ENCODE results near the gene IGFBP4.

IGFBP4 gene

GRCh38 chr17:40468560-40468959 lies 25.3 kb downstream of the IGFBP4 start:
- CTCF ChIA-PET: interaction anchor here (1.0 to 5.9 kb wide), 3 partner anchors 9 to 64 kb away, joined by 3 to 49 read pairs (median 22); no protein-coding TSS in a partner anchor
- POLR2A ChIA-PET: interaction anchor here (0.6 to 1.2 kb wide), 2 partner anchors 18 to 74 kb away, joined by 3 to 4 read pairs; no protein-coding TSS in a partner anchor
- no peak for DNase-seq (ENCODE audit: low read depth, low spot score)
- no peak for TF ChIP-seq CTCF (IDR thresholded peaks at IDR 0.05; ENCODE audit: insufficient read depth, low read length, missing control alignments)
- no peak overlapping the region for H3K4me3 ChIP-seq (ENCODE audit: low read depth, low read length)

- TF ChIP-seq CTCF (IDR thresholded peaks at IDR 0.05; ENCODE audit: insufficient read depth, low read length, missing control alignments): no peak
- ChIA-PET POLR2A (interaction anchor here (0.8 to 1.2 kb wide), 2 partner anchors 12 to 16 kb away, joined by 3 to 4 read pairs; no protein-coding TSS in a partner anchor), CTCF (interaction anchor here (1.2 to 5.9 kb wide), 5 partner anchors 8 to 90 kb away, joined by 3 to 49 read pairs (median 10); no protein-coding TSS in a partner anchor)
- no peak for DNase-seq (ENCODE audit: low read depth, low spot score)
- H3K4me3 ChIP-seq (ENCODE audit: low read depth, low read length): no peak overlapping the region
These were observed 26.8 kb downstream of the IGFBP4 start for GRCh38 chr17:40469805-40470675.

- no peak for TF ChIP-seq CTCF (IDR thresholded peaks at IDR 0.05; ENCODE audit: insufficient read depth, low read length, missing control alignments)
- CTCF ChIA-PET: interaction anchor here (0.8 to 4.5 kb wide), 14 partner anchors 8 to 89 kb away, joined by 3 to 22 read pairs (median 6); no protein-coding TSS in a partner anchor
- POLR2A ChIA-PET: interaction anchor here (0.8 to 1.6 kb wide), 5 partner anchors 20 to 89 kb away, joined by 3 to 11 read pairs (median 3); no protein-coding TSS in a partner anchor
- H3K4me3 ChIP-seq (ENCODE audit: low read depth, low read length): no peak overlapping the region
- peak; percentile 73 for DNase-seq (ENCODE audit: low read depth, low spot score)
These were observed 27.9 kb downstream of the IGFBP4 start for GRCh38 chr17:40470932-40471828.

GRCh38 chr17:40471846-40472732 lies 28.8 kb downstream of the IGFBP4 start:
- TF ChIP-seq CTCF (IDR thresholded peaks at IDR 0.05; ENCODE audit: insufficient read depth, low read length, missing control alignments): no peak
- POLR2A ChIA-PET: interaction anchor here (0.5 to 1.6 kb wide), 5 partner anchors 9 to 88 kb away, joined by 3 to 11 read pairs (median 3); no protein-coding TSS in a partner anchor
- no peak for DNase-seq (ENCODE audit: low read depth, low spot score)
- no peak overlapping the region for H3K4me3 ChIP-seq (ENCODE audit: low read depth, low read length)
- CTCF ChIA-PET: interaction anchor here (0.8 to 4.5 kb wide), 13 partner anchors 9 to 88 kb away, joined by 3 to 22 read pairs (median 5); no protein-coding TSS in a partner anchor

GRCh38 chr17:40472733-40473452 lies 29.6 kb downstream of the IGFBP4 start:
- no peak for DNase-seq (ENCODE audit: low read depth, low spot score)
- POLR2A ChIA-PET: interaction anchor here (0.5 to 1.1 kb wide), 3 partner anchors 8 to 55 kb away, joined by 3 to 4 read pairs (median 3); no protein-coding TSS in a partner anchor
- H3K4me3 ChIP-seq (ENCODE audit: low read depth, low read length): no peak overlapping the region
- CTCF ChIA-PET: interaction anchor here (1.0 to 4.5 kb wide), 9 partner anchors 9 to 87 kb away, joined by 3 to 22 read pairs (median 7); no protein-coding TSS in a partner anchor
- no peak for TF ChIP-seq CTCF (IDR thresholded peaks at IDR 0.05; ENCODE audit: insufficient read depth, low read length, missing control alignments)
